ENCODE data around the gene KCTD2.
A peak's percentile ranks its signal among the peaks of the same experiment; 100 is the strongest.
"Not testable (repeated sequence)": the region's sequence is repeated elsewhere in the genome, so short reads cannot be mapped to it uniquely, and the experiment has no call there.

The KCTD2 gene

DNA sequence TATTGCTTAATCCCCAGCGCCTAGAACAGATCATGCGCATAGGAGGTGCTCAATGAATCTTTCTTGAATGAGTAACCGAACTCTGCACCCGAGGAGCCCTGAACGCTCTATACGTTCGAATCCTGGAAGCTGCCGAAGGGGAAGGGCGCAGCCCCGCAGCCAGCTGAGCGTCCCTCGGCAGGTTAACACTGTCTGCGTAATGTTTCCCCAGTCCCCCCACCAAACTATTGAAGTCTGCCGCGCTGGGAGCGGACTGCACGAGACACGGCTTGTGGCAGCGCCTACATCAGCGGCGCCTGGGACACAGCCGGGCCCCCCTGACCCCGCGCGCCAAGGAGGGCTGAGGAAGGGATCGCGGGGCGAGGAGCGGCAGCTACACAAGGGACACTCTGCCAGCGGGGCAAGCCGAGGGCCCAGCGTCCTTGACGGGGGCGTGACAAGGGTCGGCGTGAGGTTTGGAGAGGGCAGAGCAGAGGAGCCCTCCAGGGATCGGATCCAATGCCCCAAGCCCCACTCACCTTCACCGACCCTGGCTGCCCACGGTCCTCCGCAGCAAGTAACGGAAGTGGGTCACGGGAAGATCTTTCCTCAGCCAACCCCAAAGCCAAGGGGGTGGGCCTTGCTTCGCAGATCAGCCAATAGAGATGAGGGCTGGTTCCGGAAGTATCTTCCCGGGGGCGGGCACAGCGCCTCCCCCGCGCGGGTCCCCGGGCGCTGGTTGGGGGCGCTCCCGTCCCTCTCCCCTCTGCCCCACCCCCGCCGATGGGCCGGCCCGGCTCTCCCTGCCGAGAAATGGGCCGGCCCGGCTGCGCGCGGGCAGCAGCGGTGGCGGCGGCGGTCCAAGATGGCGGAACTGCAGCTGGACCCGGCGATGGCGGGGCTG lies at the start of gene KCTD2, which contains the start of gene ATP5PD:
TSS of gene KCTD2 (plus strand) at position 819 of the 883 bp plus-strand sequence. CDS start at position 845, 26 bp downstream.
TSS of gene ATP5PD (minus strand) at position 563 of the 883 bp plus-strand sequence. CDS start 4,319 bp downstream, outside the sequence.
- DNase-seq (ENCODE audit: low read depth): peak; percentile 97

DNA sequence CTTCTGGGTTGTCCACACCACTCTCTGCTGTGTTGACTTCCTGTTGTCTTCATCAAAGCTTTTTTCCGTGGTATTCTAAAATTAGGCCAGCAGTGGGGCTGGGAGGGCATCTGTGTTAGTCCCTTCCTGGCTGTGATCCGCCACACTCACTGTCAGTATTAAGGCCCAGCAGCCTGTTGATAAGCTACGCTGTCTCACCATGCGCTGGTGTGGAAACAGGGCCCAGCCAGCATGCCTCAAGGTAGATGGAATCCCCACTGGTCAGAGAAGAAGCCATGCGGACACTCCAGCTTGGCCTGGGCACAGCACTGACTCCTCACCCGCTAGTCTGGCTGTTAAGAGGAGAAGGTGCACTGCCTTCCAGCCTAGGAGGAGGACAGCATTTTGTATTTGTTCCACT lies 48.2 kb upstream of the KCTD2 start:
- DNase-seq (ENCODE audit: low read depth): peak; percentile 57

GRCh38 chr17:74999523-74999922 lies 47.5 kb upstream of the KCTD2 start:
- DNase-seq (ENCODE audit: low read depth): peak; percentile 35

GRCh38 chr17:75001915-75002843 lies 44.8 kb upstream of the KCTD2 start:
- no peak for DNase-seq (ENCODE audit: low read depth)

- no peak for DNase-seq (ENCODE audit: low read depth)
Measured at GRCh38 chr17:75003070-75003956, 43.7 kb upstream of the KCTD2 start.

- no peak for DNase-seq (ENCODE audit: low read depth)
Measured at GRCh38 chr17:75003957-75004355, 43.1 kb upstream of the KCTD2 start.

DNA sequence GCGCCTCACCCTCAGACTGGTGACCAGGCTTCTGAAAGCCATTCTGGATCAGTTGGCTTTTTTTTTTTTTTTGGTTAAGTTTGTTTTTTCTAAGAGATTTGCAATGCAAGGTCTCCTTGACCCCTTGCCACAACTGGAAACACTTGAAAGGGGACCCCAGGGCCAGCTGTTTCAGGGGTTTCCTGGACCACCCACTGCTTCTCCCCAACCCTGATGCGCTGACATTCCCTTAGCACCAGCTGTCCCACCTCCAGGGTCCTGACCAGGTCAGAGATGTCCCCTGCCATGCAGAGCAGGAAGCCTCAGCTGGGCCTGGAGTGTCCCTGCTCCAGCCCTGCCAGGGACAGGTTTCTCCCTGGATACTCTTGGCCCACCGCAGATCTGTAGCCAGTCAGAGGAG lies 42.7 kb upstream of the KCTD2 start:
- DNase-seq (ENCODE audit: low read depth): no peak

GRCh38 chr17:75005291-75005690 lies 41.7 kb upstream of the KCTD2 start:
- no peak for DNase-seq (ENCODE audit: low read depth)

DNA sequence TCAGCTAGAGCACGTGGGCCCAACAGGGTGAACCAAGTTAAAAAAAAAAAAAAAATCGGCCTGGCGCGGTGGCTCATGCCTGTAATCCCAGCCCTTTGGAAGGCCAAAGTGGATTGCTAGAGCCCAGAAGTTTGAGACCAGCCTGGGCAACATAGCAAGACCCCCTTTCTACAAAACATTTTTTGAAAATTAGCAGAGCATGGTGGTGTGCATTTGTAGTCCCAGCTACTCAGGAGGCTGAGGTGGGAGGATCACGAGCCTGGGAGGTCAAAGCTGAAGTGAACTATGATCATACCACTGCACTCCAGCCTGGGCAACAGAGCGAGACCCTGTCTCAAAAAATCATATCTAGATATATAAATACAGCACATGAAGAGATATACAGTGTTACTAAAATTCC lies 40.9 kb upstream of the KCTD2 start:
- not testable (repeated sequence) for DNase-seq (ENCODE audit: low read depth)

DNA sequence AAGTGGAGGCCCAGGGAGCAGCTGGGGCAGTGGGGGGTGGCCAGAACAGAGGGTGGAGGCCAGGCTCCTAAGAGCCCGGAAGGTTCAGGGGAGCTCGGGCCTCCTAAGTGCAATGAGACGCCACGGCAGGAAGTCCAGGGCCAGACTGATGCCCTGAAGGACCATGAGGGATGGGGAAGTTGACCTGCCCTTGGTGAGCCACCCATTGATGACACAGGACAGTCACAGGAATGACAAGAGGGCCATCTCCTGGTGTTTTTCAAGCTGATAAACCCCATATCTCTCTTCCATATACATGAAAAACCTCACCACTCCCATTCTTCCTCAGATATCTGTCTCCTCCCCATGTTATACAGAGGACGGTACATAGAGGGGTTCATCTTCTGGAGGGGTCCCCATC lies 40.4 kb upstream of the KCTD2 start:
- no peak for DNase-seq (ENCODE audit: low read depth)

GRCh38 chr17:75008373-75008772 lies 38.7 kb upstream of the KCTD2 start:
- no peak for DNase-seq (ENCODE audit: low read depth)

- no peak for DNase-seq (ENCODE audit: low read depth)
Measured at GRCh38 chr17:75009139-75009724, 37.8 kb upstream of the KCTD2 start.

- DNase-seq (ENCODE audit: low read depth): peak; percentile 73
Measured at GRCh38 chr17:75010683-75011400, 36.2 kb upstream of the KCTD2 start.

DNA sequence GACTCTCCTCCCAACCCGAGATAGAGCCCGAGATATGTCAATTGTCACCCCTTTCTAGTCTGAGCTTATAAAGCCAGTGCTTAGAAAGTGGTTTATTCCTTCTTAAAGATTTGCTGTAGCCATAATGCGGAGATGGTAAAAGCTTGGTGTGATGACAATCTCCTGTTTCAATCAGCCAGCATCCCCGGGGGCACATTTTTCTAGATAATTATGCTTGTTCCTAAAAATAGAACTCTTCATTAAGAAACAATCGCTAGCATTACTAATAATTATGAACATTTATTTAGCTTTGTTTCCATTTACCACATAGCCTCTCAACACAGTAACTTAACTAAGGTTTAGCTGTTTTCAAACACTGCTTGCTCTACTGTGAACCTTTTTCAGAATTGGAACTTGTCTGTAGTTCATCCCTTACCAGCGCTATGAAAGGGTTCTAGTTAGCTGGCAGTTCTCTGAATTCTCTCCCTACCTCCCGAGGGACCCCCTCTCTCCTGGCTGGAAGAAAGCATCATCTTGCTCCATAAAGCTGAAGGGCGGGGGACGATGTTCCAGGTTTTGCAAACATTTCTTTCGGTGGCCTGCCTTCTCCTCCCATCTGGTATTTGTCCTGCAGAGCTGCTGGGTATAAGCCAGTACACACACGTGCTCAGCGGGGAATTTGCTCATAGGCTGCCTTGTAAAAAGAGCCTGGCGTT lies 35.5 kb upstream of the KCTD2 start:
- peak; percentile 83 for DNase-seq (ENCODE audit: low read depth)

GRCh38 chr17:75012096-75012345 lies 35.0 kb upstream of the KCTD2 start:
- DNase-seq (ENCODE audit: low read depth): no peak

- DNase-seq (ENCODE audit: low read depth): peak; percentile 79
Measured at GRCh38 chr17:75012346-75013091, 34.5 kb upstream of the KCTD2 start, which contains the start of gene MRPL58. Gene MRPL58 (plus strand): TSS chr17:75012670. CDS start chr17:75012687, 17 bp downstream.

GRCh38 chr17:75013092-75013559 lies 33.9 kb upstream of the KCTD2 start:
- DNase-seq (ENCODE audit: low read depth): no peak

DNA sequence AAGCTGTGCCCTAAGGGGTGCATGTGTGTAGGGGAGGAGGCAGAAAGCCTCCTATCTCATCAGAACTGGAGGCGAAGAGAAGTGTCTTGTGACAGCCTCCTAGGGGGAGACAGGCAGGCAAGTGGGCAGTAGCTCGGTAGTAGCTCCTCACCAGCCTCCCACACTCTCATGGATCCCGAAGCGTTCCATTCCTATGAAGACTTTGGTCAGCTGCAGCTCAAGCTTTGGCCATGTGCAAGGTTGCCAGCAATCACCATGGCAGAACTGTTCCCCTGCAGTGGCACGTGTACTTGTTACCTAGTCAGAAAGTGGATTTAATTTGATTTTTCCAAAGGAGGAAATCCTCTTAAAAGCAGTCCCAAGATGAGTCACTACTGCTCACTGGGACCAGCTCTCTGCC lies 27.9 kb upstream of the KCTD2 start:
- DNase-seq (ENCODE audit: low read depth): no peak

GRCh38 chr17:75019710-75020109 lies 27.3 kb upstream of the KCTD2 start:
- DNase-seq (ENCODE audit: low read depth): no peak
